ENCODE data around the gene RTRAF. TPM values are rescaled to one million over a fixed set of nuclear protein-coding genes. Genes with fewer than 3 reads are reported as not detected.

Gene RTRAF
- total and polyA plus RNA-seq, 9 of the 15 experiments (the other 6 are each of a cell fraction or from before 2014, with no cell fraction given), result 126 to 204 (median 155) TPM

DNA sequence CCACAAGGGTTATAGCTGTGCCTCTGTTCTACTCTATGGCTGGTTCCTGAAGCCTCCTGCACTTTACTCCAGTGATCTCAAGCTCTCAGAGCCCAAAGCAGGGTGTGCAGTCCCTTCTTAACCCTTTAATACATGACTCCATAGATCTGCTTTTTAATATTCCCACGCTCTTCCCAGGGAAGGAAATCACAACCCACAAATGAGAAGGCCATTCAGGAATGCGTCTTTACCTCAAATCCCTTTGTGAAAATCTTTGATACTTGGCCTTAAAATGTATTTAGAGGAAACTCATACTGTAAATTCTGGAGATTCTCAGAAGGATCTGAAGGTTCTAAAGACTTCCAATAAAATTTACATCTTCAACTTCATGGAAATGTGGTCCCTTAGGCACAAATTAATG is 62.5 kb downstream of the RTRAF start (continued):
- TF ChIP-seq, protein P1, sequence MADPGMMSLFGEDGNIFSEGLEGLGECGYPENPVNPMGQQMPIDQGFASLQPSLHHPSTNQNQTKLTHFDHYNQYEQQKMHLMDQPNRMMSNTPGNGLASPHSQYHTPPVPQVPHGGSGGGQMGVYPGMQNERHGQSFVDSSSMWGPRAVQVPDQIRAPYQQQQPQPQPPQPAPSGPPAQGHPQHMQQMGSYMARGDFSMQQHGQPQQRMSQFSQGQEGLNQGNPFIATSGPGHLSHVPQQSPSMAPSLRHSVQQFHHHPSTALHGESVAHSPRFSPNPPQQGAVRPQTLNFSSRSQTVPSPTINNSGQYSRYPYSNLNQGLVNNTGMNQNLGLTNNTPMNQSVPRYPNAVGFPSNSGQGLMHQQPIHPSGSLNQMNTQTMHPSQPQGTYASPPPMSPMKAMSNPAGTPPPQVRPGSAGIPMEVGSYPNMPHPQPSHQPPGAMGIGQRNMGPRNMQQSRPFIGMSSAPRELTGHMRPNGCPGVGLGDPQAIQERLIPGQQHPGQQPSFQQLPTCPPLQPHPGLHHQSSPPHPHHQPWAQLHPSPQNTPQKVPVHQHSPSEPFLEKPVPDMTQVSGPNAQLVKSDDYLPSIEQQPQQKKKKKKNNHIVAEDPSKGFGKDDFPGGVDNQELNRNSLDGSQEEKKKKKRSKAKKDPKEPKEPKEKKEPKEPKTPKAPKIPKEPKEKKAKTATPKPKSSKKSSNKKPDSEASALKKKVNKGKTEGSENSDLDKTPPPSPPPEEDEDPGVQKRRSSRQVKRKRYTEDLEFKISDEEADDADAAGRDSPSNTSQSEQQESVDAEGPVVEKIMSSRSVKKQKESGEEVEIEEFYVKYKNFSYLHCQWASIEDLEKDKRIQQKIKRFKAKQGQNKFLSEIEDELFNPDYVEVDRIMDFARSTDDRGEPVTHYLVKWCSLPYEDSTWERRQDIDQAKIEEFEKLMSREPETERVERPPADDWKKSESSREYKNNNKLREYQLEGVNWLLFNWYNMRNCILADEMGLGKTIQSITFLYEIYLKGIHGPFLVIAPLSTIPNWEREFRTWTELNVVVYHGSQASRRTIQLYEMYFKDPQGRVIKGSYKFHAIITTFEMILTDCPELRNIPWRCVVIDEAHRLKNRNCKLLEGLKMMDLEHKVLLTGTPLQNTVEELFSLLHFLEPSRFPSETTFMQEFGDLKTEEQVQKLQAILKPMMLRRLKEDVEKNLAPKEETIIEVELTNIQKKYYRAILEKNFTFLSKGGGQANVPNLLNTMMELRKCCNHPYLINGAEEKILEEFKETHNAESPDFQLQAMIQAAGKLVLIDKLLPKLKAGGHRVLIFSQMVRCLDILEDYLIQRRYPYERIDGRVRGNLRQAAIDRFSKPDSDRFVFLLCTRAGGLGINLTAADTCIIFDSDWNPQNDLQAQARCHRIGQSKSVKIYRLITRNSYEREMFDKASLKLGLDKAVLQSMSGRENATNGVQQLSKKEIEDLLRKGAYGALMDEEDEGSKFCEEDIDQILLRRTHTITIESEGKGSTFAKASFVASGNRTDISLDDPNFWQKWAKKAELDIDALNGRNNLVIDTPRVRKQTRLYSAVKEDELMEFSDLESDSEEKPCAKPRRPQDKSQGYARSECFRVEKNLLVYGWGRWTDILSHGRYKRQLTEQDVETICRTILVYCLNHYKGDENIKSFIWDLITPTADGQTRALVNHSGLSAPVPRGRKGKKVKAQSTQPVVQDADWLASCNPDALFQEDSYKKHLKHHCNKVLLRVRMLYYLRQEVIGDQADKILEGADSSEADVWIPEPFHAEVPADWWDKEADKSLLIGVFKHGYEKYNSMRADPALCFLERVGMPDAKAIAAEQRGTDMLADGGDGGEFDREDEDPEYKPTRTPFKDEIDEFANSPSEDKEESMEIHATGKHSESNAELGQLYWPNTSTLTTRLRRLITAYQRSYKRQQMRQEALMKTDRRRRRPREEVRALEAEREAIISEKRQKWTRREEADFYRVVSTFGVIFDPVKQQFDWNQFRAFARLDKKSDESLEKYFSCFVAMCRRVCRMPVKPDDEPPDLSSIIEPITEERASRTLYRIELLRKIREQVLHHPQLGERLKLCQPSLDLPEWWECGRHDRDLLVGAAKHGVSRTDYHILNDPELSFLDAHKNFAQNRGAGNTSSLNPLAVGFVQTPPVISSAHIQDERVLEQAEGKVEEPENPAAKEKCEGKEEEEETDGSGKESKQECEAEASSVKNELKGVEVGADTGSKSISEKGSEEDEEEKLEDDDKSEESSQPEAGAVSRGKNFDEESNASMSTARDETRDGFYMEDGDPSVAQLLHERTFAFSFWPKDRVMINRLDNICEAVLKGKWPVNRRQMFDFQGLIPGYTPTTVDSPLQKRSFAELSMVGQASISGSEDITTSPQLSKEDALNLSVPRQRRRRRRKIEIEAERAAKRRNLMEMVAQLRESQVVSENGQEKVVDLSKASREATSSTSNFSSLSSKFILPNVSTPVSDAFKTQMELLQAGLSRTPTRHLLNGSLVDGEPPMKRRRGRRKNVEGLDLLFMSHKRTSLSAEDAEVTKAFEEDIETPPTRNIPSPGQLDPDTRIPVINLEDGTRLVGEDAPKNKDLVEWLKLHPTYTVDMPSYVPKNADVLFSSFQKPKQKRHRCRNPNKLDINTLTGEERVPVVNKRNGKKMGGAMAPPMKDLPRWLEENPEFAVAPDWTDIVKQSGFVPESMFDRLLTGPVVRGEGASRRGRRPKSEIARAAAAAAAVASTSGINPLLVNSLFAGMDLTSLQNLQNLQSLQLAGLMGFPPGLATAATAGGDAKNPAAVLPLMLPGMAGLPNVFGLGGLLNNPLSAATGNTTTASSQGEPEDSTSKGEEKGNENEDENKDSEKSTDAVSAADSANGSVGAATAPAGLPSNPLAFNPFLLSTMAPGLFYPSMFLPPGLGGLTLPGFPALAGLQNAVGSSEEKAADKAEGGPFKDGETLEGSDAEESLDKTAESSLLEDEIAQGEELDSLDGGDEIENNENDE (IDR thresholded peaks at IDR 0.05; ENCODE audit: low read depth, low read length), result no peak
- TF ChIP-seq POLR2H (tag; IDR thresholded peaks at IDR 0.05; ENCODE audit: low read depth), result no peak
- TF ChIP-seq, protein P2, sequence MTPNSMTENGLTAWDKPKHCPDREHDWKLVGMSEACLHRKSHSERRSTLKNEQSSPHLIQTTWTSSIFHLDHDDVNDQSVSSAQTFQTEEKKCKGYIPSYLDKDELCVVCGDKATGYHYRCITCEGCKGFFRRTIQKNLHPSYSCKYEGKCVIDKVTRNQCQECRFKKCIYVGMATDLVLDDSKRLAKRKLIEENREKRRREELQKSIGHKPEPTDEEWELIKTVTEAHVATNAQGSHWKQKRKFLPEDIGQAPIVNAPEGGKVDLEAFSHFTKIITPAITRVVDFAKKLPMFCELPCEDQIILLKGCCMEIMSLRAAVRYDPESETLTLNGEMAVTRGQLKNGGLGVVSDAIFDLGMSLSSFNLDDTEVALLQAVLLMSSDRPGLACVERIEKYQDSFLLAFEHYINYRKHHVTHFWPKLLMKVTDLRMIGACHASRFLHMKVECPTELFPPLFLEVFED (CRISPR knock-in tag; conservative IDR thresholded peaks at IDR 0.05), result no peak

All from K562 (cell line).